K562 (cell line): ENCODE results near the gene CHD6. TPM values are rescaled to one million over a fixed set of nuclear protein-coding genes. Genes with fewer than 3 reads are reported as not detected.

Experiments
- ATAC-seq: fragments of 200-7000 bp; cut with Tn5 transposase; 3 replicates; pipeline ENCODE4 v1.9.1; 2020; ENCODE audit warnings: moderate library complexity
- BruUV-seq: library from RNA; stranded (reverse); fragments of 400-500 nt; replicated peaks from 2 replicates; lab custom pipeline; 2021; lab: Mats Ljungman, UMichigan
- CTCF ChIA-PET: fragments of 300-600 bp; formaldehyde crosslinking; extraction: SDS; loops from one replicate; lab custom pipeline; 2021; ENCODE audit warnings: low intra/inter-chr PET ratio; lab: Yijun Ruan, JAX
- POLR2A ChIA-PET: fragments of 300-600, 350-650 bp; sonication (Branson Sonifier 250); formaldehyde crosslinking; extraction: SDS; loops from one replicate; lab custom pipeline; 2021; ENCODE audit warnings: antibody characterized with exemption, inconsistent platforms; lab: Yijun Ruan, JAX
- DNase-seq, 4 experiments: peaks; one replicate each; pipeline versions ENCODE4 v3.0.0 to v3.0.0-alpha.2; 2011 to 2018; ENCODE audit warnings: low spot score in 3 of 4, mixed read lengths in 3 of 4; ENCODE audit errors: extremely low read depth in 1 of 4
- FAIRE-seq: peaks from 2 replicates; lab custom pipeline; 2011; peaks lifted over from hg19 to GRCh38; lab: Jason Lieb, UNC
- H2AFZ ChIP-seq: 2 replicates; pipeline ENCODE4 v1.6.0; 2011; ENCODE audit warnings: low read depth, low read length, control low read depth, inconsistent platforms
- H3K27ac ChIP-seq: fragments of 200-600 bp; 3 replicates; pipeline ENCODE4 v1.8.0; 2011; ENCODE audit warnings: low read depth, mild to moderate bottlenecking, control low read depth, inconsistent platforms, low read length, moderate library complexity, mixed read lengths; ENCODE audit errors: extremely low read depth
- H3K27me3 ChIP-seq, 2 experiments: fragments of 300-600 bp in 1 of 2; 2 replicates in 1 of 2; 3 replicates in 1 of 2; pipeline versions ENCODE4 v1.6.0 to v1.8.0; 2011; ENCODE audit warnings: inconsistent platforms in 2 of 2, low read length in 2 of 2, mild to moderate bottlenecking in 1 of 2, mixed read lengths in 1 of 2, moderate library complexity in 1 of 2; ENCODE audit not compliant: control insufficient read depth in 2 of 2, insufficient read depth in 2 of 2
- H3K36me3 ChIP-seq: fragments of 300-600 bp; 3 replicates; pipeline ENCODE4 v1.8.0; 2011; ENCODE audit warnings: mild to moderate bottlenecking, low read length, inconsistent platforms; ENCODE audit not compliant: control insufficient read depth, insufficient read depth
- H3K4me1 ChIP-seq, 2 experiments: fragments of 200-600 bp in 1 of 2; replicated peaks in 1 of 2; 2 replicates in 1 of 2; 3 replicates in 1 of 2; pipeline versions ENCODE4 v1.5.1 to v1.8.0; 2011; ENCODE audit warnings: inconsistent platforms in 2 of 2, low read length in 2 of 2, mild to moderate bottlenecking in 1 of 2, mixed read lengths in 1 of 2, moderate library complexity in 1 of 2; ENCODE audit not compliant: control insufficient read depth in 2 of 2, insufficient read depth in 2 of 2
- H3K4me2 ChIP-seq: 2 replicates; pipeline ENCODE4 v1.6.1; 2011; ENCODE audit warnings: low read length, control low read depth, inconsistent platforms, mixed read lengths; ENCODE audit not compliant: insufficient read depth
- H3K4me3 ChIP-seq: fragments of 200-600 bp; sonication (generic), shearing (Covaris generic); 2 replicates; pipeline ENCODE4 v1.5.1; 2016; ENCODE audit warnings: control low read depth, inconsistent platforms
- H3K79me2 ChIP-seq: fragments of 200-600 bp; 3 replicates; pipeline ENCODE4 v1.8.0; 2011; ENCODE audit warnings: low read length, inconsistent platforms; ENCODE audit not compliant: control insufficient read depth, insufficient read depth
- H3K9ac ChIP-seq, 2 experiments: 2 replicates each; pipeline versions ENCODE4 v1.6.0 to v1.6.1; 2011; ENCODE audit warnings: low read depth in 2 of 2, low read length in 2 of 2, control low read depth in 1 of 2, inconsistent platforms in 1 of 2, mild to moderate bottlenecking in 1 of 2, mixed read lengths in 1 of 2; ENCODE audit not compliant: insufficient read depth in 1 of 2
- H3K9me1 ChIP-seq: one replicate; pipeline ENCODE4 v1.6.0; 2011; ENCODE audit warnings: inconsistent platforms, mild to moderate bottlenecking, low read length, moderate library complexity; ENCODE audit not compliant: control insufficient read depth, insufficient read depth
- H3K9me3 ChIP-seq: replicated peaks from 2 replicates; pipeline ENCODE4 v1.5.1; 2011; ENCODE audit warnings: low read depth, low read length, inconsistent platforms; ENCODE audit not compliant: control insufficient read depth, insufficient read depth
- H4K20me1 ChIP-seq: replicated peaks from 2 replicates; pipeline ENCODE4 v1.6.1; 2011; ENCODE audit warnings: low read length, inconsistent platforms, mixed read lengths; ENCODE audit not compliant: control insufficient read depth, insufficient read depth
- BHLHE40 ChIP-seq: IDR thresholded peaks from 2 replicates; pipeline ENCODE4 v1.6.1; 2011; ENCODE audit warnings: low read length, improper control_type of control experiment
- E2F8 ChIP-seq: fragments of 450-650 bp; IDR thresholded peaks from 2 replicates; pipeline ENCODE4 v1.7.1; 2018; ENCODE audit warnings: mild to moderate bottlenecking, low read depth; ENCODE audit not compliant: partially characterized antibody
- GATAD2B ChIP-seq: fragments of 450-650 bp; IDR thresholded peaks from 2 replicates; pipeline ENCODE4 v1.6.1; 2017; ENCODE audit warnings: mild to moderate bottlenecking, borderline replicate concordance
- L3MBTL2 ChIP-seq: fragments of 450-650 bp; IDR thresholded peaks from 2 replicates; pipeline ENCODE4 v1.6.1; 2016; ENCODE audit warnings: mild to moderate bottlenecking, moderate library complexity
- MCM3 ChIP-seq: fragments of 450-650 bp; IDR thresholded peaks from 2 replicates; pipeline ENCODE4 v1.6.1; 2016
- NRF1 ChIP-seq, 2 experiments: fragments of 450-650 bp; IDR thresholded peaks in 1 of 2; conservative IDR thresholded peaks in 1 of 2; 2 replicates each; pipeline ENCODE4 v1.6.1; 2014; ENCODE audit warnings: mild to moderate bottlenecking in 2 of 2
- PRPF4 ChIP-seq: fragments of 200-400 bp; formaldehyde crosslinking; IDR thresholded peaks from one replicate; pipeline ENCODE4 v1.6.1; 2017; ENCODE audit warnings: low read length, low read depth, mild to moderate bottlenecking; ENCODE audit not compliant: insufficient read depth, poor library complexity, severe bottlenecking
- SAFB ChIP-seq: fragments of 200-400 bp; formaldehyde crosslinking; IDR thresholded peaks from 2 replicates; pipeline ENCODE4 v1.6.1; 2017; ENCODE audit warnings: low read depth, low read length, borderline replicate concordance
- SLC30A9 ChIP-seq: fragments of 250-450 bp; sonication (Bioruptor Pico); IDR thresholded peaks from 2 replicates; pipeline ENCODE4 v1.8.0; 2022; ENCODE audit warnings: mild to moderate bottlenecking, moderate library complexity
- THAP7 ChIP-seq: fragments of 250-450 bp; sonication (Bioruptor Pico); IDR thresholded peaks from 2 replicates; pipeline ENCODE4 v1.5.0; 2021
- YBX1 ChIP-seq: fragments of 450-650 bp; IDR thresholded peaks from 2 replicates; pipeline ENCODE4 v1.7.1; 2016; ENCODE audit warnings: mild to moderate bottlenecking
- ZC3H4 ChIP-seq: sonication (generic); formaldehyde crosslinking; IDR thresholded peaks from 2 replicates; pipeline ENCODE4 v1.9.0; 2021; ENCODE audit warnings: missing genetic modification reagents, borderline replicate concordance
- ZFP30 ChIP-seq: fragments of 250-450 bp; sonication (Bioruptor Pico); IDR thresholded peaks from 2 replicates; pipeline ENCODE4 v1.8.0; 2022; ENCODE audit warnings: moderate library complexity, mild to moderate bottlenecking, inconsistent platforms, borderline replicate concordance
- ZFPM2 ChIP-seq: fragments of 250-450 bp; sonication (Bioruptor Pico); IDR thresholded peaks from 2 replicates; pipeline ENCODE4 v1.5.1; 2022; ENCODE audit warnings: mild to moderate bottlenecking
- WGBS: fragments of 100-300 bp; shearing (Covaris generic); methylation state at CpG from one replicate; pipeline ENCODE4 v1.1.6; 2016; ENCODE audit warnings: low coverage, mixed read lengths; ENCODE audit not compliant: insufficient coverage; ENCODE audit errors: missing lambda C conversion rate; 5-methylcytosine and 5-hydroxymethylcytosine counted together
- in situ Hi-C: fragments of 300-500 bp; cut with MboI; formaldehyde crosslinking; loops from 4 replicates; pipeline ENCODE4 v1.15.0; 2018; ENCODE audit warnings: inconsistent platforms, mixed read lengths
- intact Hi-C: fragments of 100-400 bp; cut with micrococcal nuclease; formaldehyde crosslinking; loops from 2 replicates; pipeline ENCODE4 v1.14.2; 2022
- polyA plus RNA-seq, 8 experiments: library from polyadenylated mRNA; depleted of rRNA in 4 of 8; stranded (reverse) in 5 of 8; unstranded in 3 of 8; fragments of >200 nt; fragmentation: Nextera tagmentation in 2 of 8; fragmentation: Illumina TruSeq in 1 of 8; extraction: Ambion mirVana in 2 of 8; extraction: Trizol in 1 of 8; gene quantifications; 2 replicates each; pipeline versions ENCODE4 v1.2.1 to v1.2.3, GENCODE V29; 2011 to 2014; ENCODE audit warnings: inconsistent platforms in 1 of 8, missing spikeins in 1 of 8
- total RNA-seq, 7 experiments: library from RNA; depleted of rRNA in 6 of 7; stranded (reverse); fragments of >200 nt in 6 of 7; fragmentation: Illumina TruSeq in 2 of 7; extraction: Trizol in 2 of 7; gene quantifications; 2 replicates each; pipeline versions ENCODE4 v1.2.1 to v1.2.3, GENCODE V29; 2011 to 2021; ENCODE audit warnings: low replicate concordance in 1 of 7
- TF ChIP-seq, protein P1 (sequence below): sonication (generic); formaldehyde crosslinking; IDR thresholded peaks from 2 replicates; pipeline ENCODE4 v1.8.0; 2023; ENCODE audit warnings: mild to moderate bottlenecking, missing genetic modification reagents

CHD6 gene
- total and polyA plus RNA-seq, 9 of the 15 experiments (the other 6 are each of a cell fraction or from before 2014, with no cell fraction given) = 3.9 to 24.2 (median 12.8) TPM

GRCh38 chr20:41479113-41479512 is 139.1 kb downstream of the CHD6 start:
- CTCF ChIA-PET = no interaction called here
- POLR2A ChIA-PET = interaction anchor here (0.8 to 1.2 kb wide), 2 partner anchors 8 to 9 kb away, joined by 3 to 4 read pairs; no protein-coding TSS in a partner anchor
- Histone ChIP-seq H2AFZ (no peak overlapping the region), H3K4me2 (no peak overlapping the region), H3K4me1 (no peaks in the 10 kb centered on the region; a peak in 1 of 5 replicates), H3K9me1 (no peaks in the 10 kb centered on the region), H3K9me3 (no peaks in the 10 kb centered on the region), H3K27me3 (no peaks in the 10 kb centered on the region), H3K4me3 (no peak overlapping the region), H4K20me1 (no peaks in the 10 kb centered on the region), H3K36me3 (peaks cover 15% of the 10 kb centered on the region; the same call in 2 of the 3 replicates), H3K79me2 (no peaks in the 10 kb centered on the region), H3K27ac (no peak overlapping the region), H3K9ac (no peak overlapping the region)
- no peak for DNase-seq
- no peak for TF ChIP-seq ZC3H4 (CRISPR knock-in tag)
- TF ChIP-seq MCM3 = no peak
- no peak for TF ChIP-seq GATAD2B
- TF ChIP-seq THAP7 = no peak
- TF ChIP-seq SAFB = no peak
- TF ChIP-seq L3MBTL2 = no peak
- no peak for TF ChIP-seq E2F8
- TF ChIP-seq YBX1 = no peak
- TF ChIP-seq ZFP30 = no peak
- TF ChIP-seq, protein P1, sequence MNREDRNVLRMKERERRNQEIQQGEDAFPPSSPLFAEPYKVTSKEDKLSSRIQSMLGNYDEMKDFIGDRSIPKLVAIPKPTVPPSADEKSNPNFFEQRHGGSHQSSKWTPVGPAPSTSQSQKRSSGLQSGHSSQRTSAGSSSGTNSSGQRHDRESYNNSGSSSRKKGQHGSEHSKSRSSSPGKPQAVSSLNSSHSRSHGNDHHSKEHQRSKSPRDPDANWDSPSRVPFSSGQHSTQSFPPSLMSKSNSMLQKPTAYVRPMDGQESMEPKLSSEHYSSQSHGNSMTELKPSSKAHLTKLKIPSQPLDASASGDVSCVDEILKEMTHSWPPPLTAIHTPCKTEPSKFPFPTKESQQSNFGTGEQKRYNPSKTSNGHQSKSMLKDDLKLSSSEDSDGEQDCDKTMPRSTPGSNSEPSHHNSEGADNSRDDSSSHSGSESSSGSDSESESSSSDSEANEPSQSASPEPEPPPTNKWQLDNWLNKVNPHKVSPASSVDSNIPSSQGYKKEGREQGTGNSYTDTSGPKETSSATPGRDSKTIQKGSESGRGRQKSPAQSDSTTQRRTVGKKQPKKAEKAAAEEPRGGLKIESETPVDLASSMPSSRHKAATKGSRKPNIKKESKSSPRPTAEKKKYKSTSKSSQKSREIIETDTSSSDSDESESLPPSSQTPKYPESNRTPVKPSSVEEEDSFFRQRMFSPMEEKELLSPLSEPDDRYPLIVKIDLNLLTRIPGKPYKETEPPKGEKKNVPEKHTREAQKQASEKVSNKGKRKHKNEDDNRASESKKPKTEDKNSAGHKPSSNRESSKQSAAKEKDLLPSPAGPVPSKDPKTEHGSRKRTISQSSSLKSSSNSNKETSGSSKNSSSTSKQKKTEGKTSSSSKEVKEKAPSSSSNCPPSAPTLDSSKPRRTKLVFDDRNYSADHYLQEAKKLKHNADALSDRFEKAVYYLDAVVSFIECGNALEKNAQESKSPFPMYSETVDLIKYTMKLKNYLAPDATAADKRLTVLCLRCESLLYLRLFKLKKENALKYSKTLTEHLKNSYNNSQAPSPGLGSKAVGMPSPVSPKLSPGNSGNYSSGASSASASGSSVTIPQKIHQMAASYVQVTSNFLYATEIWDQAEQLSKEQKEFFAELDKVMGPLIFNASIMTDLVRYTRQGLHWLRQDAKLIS = no peak
- no peak for TF ChIP-seq NRF1 (conservative IDR thresholded peaks at IDR 0.05 in 1 of 2, IDR thresholded peaks at IDR 0.05 in 1 of 2)
- TF ChIP-seq SLC30A9 (CRISPR knock-in tag) = no peak
- TF ChIP-seq PRPF4 = no peak
- TF ChIP-seq BHLHE40 = no peak
- no peak for TF ChIP-seq ZFPM2 (CRISPR knock-in tag)
- 73% methylated on average over 1 of the region's 1 CpG for WGBS
- no peak for FAIRE-seq
- intact Hi-C loops (no loop called here), in situ Hi-C loops (no loop called here)
- no TSS peak for BruUV-seq
- no peak for ATAC-seq
